HEK293T (cell line): Measurements from ENCODE around the gene EXD3.

Experiments
- CTCF ChIA-PET: fragments of 350-600 bp; formaldehyde crosslinking; extraction: SDS; loops from one replicate; lab custom pipeline; 2021; ENCODE audit warnings: antibody characterized with exemption, inconsistent platforms; lab: Yijun Ruan, JAX
- POLR2A ChIA-PET: fragments of 350-600 bp; formaldehyde crosslinking; extraction: SDS; loops from one replicate; lab custom pipeline; 2020; ENCODE audit warnings: antibody characterized with exemption, inconsistent platforms; lab: Yijun Ruan, JAX
- DNase-seq: peaks from one replicate; pipeline ENCODE4 v3.0.0; 2012; ENCODE audit warnings: mixed read lengths; ENCODE audit errors: extremely low spot score
- ARNT ChIP-seq: fragments of 450-650 bp; IDR thresholded peaks from 2 replicates; pipeline ENCODE4 v1.6.1; 2017; ENCODE audit warnings: mild to moderate bottlenecking
- BHLHE40 ChIP-seq: fragments of 450-650 bp; IDR thresholded peaks from 2 replicates; pipeline ENCODE4 v1.6.1; 2016; ENCODE audit warnings: mild to moderate bottlenecking, moderate library complexity, borderline replicate concordance
- CTBP1 ChIP-seq: fragments of 450-650 bp; IDR thresholded peaks from 2 replicates; pipeline ENCODE4 v1.6.1; 2016; ENCODE audit warnings: borderline replicate concordance
- ELF4 ChIP-seq: fragments of 450-650 bp; IDR thresholded peaks from 2 replicates; pipeline ENCODE4 v1.6.1; 2017; ENCODE audit warnings: antibody characterized with exemption
- FOXA1 ChIP-seq: fragments of 450-650 bp; IDR thresholded peaks from 2 replicates; pipeline ENCODE4 v1.6.1; 2016; ENCODE audit warnings: mild to moderate bottlenecking
- FOXK2 ChIP-seq: fragments of 450-650 bp; IDR thresholded peaks from 2 replicates; pipeline ENCODE4 v1.6.1; 2016; ENCODE audit warnings: mild to moderate bottlenecking
- FOXM1 ChIP-seq: fragments of 450-650 bp; IDR thresholded peaks from 2 replicates; pipeline ENCODE4 v1.6.1; 2017; ENCODE audit warnings: mild to moderate bottlenecking, borderline replicate concordance
- HDGF ChIP-seq: fragments of 450-650 bp; IDR thresholded peaks from 2 replicates; pipeline ENCODE4 v1.6.1; 2017; ENCODE audit warnings: antibody characterized with exemption, borderline replicate concordance
- L3MBTL2 ChIP-seq: fragments of 450-650 bp; conservative IDR thresholded peaks from 2 replicates; pipeline ENCODE4 v1.6.1; 2016; ENCODE audit warnings: mild to moderate bottlenecking
- LEF1 ChIP-seq: fragments of 450-650 bp; IDR thresholded peaks from 2 replicates; pipeline ENCODE4 v1.6.1; 2017; ENCODE audit warnings: mild to moderate bottlenecking, borderline replicate concordance
- NFRKB ChIP-seq: fragments of 450-650 bp; IDR thresholded peaks from 2 replicates; pipeline ENCODE4 v1.6.1; 2016; ENCODE audit warnings: mild to moderate bottlenecking, moderate library complexity
- SP1 ChIP-seq: fragments of 450-650 bp; IDR thresholded peaks from 2 replicates; pipeline ENCODE4 v1.6.1; 2017
- SUZ12 ChIP-seq: fragments of 450-650 bp; IDR thresholded peaks from 2 replicates; pipeline ENCODE4 v1.6.1; 2016; ENCODE audit warnings: mild to moderate bottlenecking
- TARDBP ChIP-seq: fragments of 450-650 bp; IDR thresholded peaks from 2 replicates; pipeline ENCODE4 v1.6.1; 2016
- ZNF384 ChIP-seq: fragments of 450-650 bp; IDR thresholded peaks from 2 replicates; pipeline ENCODE4 v1.6.1; 2016
- TF ChIP-seq, protein P1 (sequence below): fragments of 450-650 bp; IDR thresholded peaks from 2 replicates; pipeline ENCODE4 v1.6.1; 2016

EXD3 gene

GRCh38 chr9:137277329-137278041 is 145.5 kb downstream of the EXD3 start, which contains the start of gene TOR4A:
Gene TOR4A, plus strand, starts transcription at chr9:137277726. Its CDS starts 964 bp downstream, at chr9:137278690.
- TF ChIP-seq ARNT = no peak
- DNase-seq = no peak
- ChIA-PET CTCF (no interaction called here), POLR2A (no interaction called here)

- no peak for DNase-seq
- no peak for TF ChIP-seq LEF1
- TF ChIP-seq SUZ12 = no peak
- no peak for TF ChIP-seq NFRKB
- no peak for TF ChIP-seq BHLHE40
- TF ChIP-seq HDGF = no peak
- TF ChIP-seq ARNT = no peak
- no peak for TF ChIP-seq FOXM1
- no peak for TF ChIP-seq FOXK2
- no peak for TF ChIP-seq ZNF384
- TF ChIP-seq, protein P1, sequence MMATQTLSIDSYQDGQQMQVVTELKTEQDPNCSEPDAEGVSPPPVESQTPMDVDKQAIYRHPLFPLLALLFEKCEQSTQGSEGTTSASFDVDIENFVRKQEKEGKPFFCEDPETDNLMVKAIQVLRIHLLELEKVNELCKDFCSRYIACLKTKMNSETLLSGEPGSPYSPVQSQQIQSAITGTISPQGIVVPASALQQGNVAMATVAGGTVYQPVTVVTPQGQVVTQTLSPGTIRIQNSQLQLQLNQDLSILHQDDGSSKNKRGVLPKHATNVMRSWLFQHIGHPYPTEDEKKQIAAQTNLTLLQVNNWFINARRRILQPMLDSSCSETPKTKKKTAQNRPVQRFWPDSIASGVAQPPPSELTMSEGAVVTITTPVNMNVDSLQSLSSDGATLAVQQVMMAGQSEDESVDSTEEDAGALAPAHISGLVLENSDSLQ = no peak
- no peak for TF ChIP-seq L3MBTL2
- CTCF ChIA-PET = interaction anchor here (0.9 kb wide), 1 partner anchor 10 kb away, joined by 4 read pairs; no protein-coding TSS in a partner anchor
- POLR2A ChIA-PET = interaction anchor here (0.9 kb wide), 1 partner anchor 23 kb away, joined by 4 read pairs; no protein-coding TSS in a partner anchor
Observed at GRCh38 chr9:137276473-137277328, 146.3 kb downstream of the EXD3 start.

DNA sequence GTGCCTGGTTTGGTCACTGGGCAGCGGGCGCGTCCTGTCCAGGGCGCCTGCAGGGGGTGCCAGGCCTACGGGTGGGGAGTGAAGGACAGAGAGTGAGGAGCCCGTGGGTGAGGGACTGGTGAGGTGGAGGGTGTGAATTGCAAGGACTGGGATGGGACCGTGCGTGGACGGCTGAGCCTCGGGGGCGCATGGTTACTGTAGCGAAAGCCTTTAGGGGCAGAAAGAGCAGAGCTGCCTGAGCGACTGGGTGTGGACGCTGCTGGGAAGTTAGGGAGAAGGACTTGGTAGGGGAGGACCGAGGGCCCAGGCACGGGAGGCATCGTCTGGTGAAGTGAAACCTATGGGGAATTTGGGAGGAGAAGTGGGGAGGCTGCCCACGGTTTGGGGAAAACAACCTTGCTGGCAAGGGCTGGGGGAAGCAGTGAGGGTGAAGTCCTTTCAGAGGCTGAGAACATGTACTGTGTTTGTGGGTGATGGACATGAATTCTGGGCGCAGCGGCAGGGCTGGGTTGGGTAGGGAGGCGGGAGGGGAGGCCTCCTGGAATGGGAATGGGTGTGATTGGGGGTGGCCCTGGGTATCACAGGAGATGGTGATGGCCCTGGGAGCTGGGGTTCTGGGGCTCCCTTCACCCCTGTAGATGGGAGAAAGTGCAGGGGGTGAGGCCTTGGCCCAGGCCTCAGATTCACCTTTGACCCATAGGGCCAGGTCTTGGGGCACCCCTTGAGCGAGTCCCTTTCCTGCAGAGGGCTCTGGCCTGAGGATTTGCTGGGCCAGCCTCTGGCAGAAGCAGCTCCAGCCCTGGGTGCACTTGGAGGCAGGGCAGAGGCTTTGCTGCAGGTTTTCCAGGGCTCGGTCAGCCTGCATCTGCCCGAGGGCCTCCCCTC is 147.1 kb downstream of the EXD3 start:
- ChIA-PET CTCF (interaction anchor here (0.9 kb wide), 1 partner anchor 11 kb away, joined by 4 read pairs; no protein-coding TSS in a partner anchor), POLR2A (interaction anchor here (0.9 kb wide), 1 partner anchor 22 kb away, joined by 4 read pairs; no protein-coding TSS in a partner anchor)
- no peak for DNase-seq
- TF ChIP-seq SUZ12 = no peak

GRCh38 chr9:137275203-137275587 is 147.8 kb downstream of the EXD3 start:
- CTCF ChIA-PET = no interaction called here

GRCh38 chr9:137273611-137274320 is 149.2 kb downstream of the EXD3 start:
- CTCF ChIA-PET = no interaction called here
- no peak for TF ChIP-seq SUZ12
- TF ChIP-seq FOXA1 = no peak
- TF ChIP-seq L3MBTL2 = no peak
- no peak for TF ChIP-seq FOXK2
- TF ChIP-seq TARDBP = no peak
- no peak for TF ChIP-seq ELF4
- no peak for TF ChIP-seq FOXM1
- no peak for TF ChIP-seq NFRKB
- no peak for TF ChIP-seq LEF1
- no peak for TF ChIP-seq HDGF
- TF ChIP-seq ARNT = no peak
- no peak for TF ChIP-seq SP1
- TF ChIP-seq, protein P1 = no peak
- no peak for TF ChIP-seq ZNF384
- POLR2A ChIA-PET = interaction anchor here (1.0 kb wide), 1 partner anchor 33 kb away, joined by 3 read pairs; the partner anchor contains the start of gene TUBB4B
- DNase-seq = no peak

More at GRCh38 chr9:137275203-137275587, 147.8 kb downstream of the EXD3 start:
- DNase-seq = no peak
- TF ChIP-seq, protein P1 = no peak
- TF ChIP-seq NFRKB = no peak
- no peak for TF ChIP-seq ZNF384
- no peak for TF ChIP-seq LEF1
- TF ChIP-seq FOXM1 = no peak
- no peak for TF ChIP-seq FOXK2
- no peak for TF ChIP-seq ELF4
- TF ChIP-seq TARDBP = no peak
- no peak for TF ChIP-seq ARNT
- no peak for TF ChIP-seq SUZ12
- no peak for TF ChIP-seq SP1
- TF ChIP-seq HDGF = no peak
- no peak for TF ChIP-seq CTBP1
- no peak for TF ChIP-seq FOXA1
- no peak for TF ChIP-seq L3MBTL2
- no peak for TF ChIP-seq BHLHE40
- POLR2A ChIA-PET = no interaction called here
